ENCODE data around the gene IRS2. TPM values are rescaled to one million over a fixed set of nuclear protein-coding genes. Genes with fewer than 3 reads are reported as not detected.
A peak's percentile ranks its signal among the peaks of the same experiment; 100 is the strongest.

The IRS2 gene
- total RNA-seq, 6 experiments from 2014 or later = 8.8 to 26.0 (median 17.5) TPM

DNA sequence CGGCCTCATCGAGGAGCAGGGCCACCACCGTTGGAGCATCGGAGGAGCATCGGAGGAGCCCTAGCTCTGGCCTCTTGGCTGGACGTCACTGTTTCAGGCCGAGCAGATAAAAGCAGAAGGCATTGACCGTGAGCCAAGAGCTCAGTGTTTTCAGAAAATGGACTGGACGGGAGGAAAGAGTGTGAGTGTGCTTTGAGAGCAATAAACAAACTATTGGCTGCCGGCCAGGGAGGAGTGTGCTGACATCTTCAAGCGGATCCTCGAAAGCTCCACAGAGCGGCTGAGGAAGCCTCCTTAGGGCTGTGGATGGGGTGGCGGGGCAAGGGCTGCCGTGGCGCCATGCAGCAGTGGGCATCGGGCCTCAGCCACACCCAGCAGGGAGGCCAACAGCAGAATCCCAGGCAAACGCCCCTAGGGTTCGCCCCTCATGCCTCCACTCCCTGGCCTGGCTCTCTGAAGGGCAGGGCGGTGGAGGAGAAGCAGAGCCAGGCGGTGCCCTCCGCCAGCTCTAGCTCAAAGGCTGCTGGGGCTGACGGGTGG, 41.8 kb downstream of the IRS2 start:
- intact Hi-C loops (cut with DNase I) = no loop called here
- H3K4me1 ChIP-seq = peaks cover 0 to 3% (median 0%) of the 10 kb centered on the region in 4 donors
- TF ChIP-seq POLR2A (IDR thresholded peaks at IDR 0.05) (no peak), CTCF (IDR thresholded peaks at IDR 0.05) (no peak)
- H3K4me3 ChIP-seq = no peak overlapping the region
- ATAC-seq = peak; percentile 36 to 72 (median 45)
- no peaks in the 10 kb centered on the region for H3K27me3 ChIP-seq
- no peaks in the 10 kb centered on the region for H3K9me3 ChIP-seq
- H3K36me3 ChIP-seq = no peaks in the 10 kb centered on the region
- DNase-seq = peak in 1 of 3 donors; percentile 70
- 47% methylated on average over 3 of the region's 23 CpGs for WGBS (ENCODE audit: insufficient coverage, low coverage, low lambda C conversion rate, missing lambda C conversion rate)
- H3K27ac ChIP-seq = no peak overlapping the region

DNA sequence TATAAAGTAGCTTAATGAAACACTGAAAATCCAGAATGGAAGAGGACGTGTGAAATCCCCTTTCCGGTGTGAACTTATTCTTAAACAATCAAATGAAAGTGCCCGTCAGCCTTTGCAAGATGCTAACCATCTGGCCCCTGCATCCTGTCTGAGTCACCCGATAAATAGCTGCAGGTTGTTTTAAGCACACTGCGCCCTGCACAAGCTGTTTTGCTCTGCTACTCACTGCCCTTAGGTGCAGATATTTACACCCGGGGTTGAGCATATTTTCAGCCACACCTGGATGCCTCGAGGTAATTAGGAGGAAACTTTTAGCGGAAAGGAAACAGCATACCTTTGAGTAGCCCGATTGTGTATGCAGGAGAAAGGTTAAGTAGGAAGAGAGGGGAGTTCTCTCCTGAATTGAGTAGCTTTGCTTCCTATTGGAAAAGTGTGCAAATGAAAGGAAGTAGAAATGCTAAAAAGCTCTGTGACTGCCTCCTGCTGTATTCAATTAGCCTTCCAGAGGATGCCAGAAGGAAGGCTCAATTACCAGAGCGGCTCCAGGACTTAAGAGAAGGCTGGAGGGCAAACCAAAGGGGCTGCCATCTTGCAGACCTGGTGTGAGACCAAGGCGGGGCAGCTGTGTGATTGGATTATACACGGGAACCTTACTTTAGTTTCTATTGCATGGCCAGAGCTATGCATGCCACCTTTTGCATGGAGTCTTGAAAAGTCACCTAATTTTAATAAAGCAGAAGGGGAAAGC, 42.5 kb downstream of the IRS2 start:
- Histone ChIP-seq H3K27ac (no peak overlapping the region), H3K36me3 (no peaks in the 10 kb centered on the region), H3K4me3 (no peak overlapping the region), H3K9me3 (no peaks in the 10 kb centered on the region), H3K27me3 (no peaks in the 10 kb centered on the region), H3K4me1 (peaks cover 0 to 3% (median 0%) of the 10 kb centered on the region in 4 donors)
- ATAC-seq (no peak), DNase-seq (no peak)
- WGBS (ENCODE audit: insufficient coverage, low coverage, low lambda C conversion rate, missing lambda C conversion rate) = 58% methylated on average over 10 of the region's 12 CpGs
- TF ChIP-seq POLR2A (IDR thresholded peaks at IDR 0.05) = no peak
- no peak for TF ChIP-seq CTCF (IDR thresholded peaks at IDR 0.05)
- intact Hi-C loops (cut with DNase I) = no loop called here

DNA sequence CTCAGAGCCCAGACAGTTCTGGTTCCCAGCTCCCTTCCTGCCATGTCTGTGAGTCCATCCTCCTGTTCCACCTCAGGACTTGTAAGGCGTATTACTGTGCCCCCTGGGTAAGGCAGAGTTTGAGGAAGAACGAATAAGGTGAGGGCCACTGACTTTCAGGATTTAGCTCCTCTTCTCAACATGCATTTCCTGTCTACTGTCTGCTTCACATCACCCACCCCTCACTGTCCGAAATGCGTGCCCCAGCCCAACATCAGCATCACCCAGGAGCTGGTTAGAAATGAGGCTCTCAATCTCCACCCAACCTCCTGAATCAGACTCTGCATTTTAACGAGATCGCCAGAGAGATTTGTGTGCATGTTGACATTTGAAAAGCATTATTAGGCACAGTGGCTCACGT, 44.4 kb downstream of the IRS2 start:
- TF ChIP-seq CTCF (IDR thresholded peaks at IDR 0.05) (no peak), POLR2A (IDR thresholded peaks at IDR 0.05) (no peak)

DNA sequence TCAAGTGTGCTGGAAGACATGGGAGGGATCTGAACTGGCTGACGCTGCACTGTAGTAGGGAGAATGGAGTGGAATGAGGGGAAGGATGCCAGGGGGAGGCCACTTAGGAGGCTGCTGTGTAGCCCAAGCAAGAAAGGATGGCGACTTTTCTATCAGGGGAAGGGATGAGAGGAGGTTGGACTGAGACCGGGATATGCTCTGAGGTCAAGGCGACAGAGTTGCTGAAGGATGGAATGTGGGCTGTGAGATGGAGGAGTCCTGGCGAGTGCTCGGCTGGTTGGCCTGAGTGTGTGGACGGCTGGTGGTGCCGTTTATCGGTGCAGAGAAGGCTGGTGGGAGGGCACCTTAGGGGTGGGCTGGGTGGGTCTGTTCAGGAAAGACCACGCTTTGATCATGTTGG, 45.7 kb downstream of the IRS2 start:
- 85% methylated on average over 5 of the region's 10 CpGs for WGBS (ENCODE audit: insufficient coverage, low coverage, low lambda C conversion rate, missing lambda C conversion rate)

More for the DNA sequence above, 44.4 kb downstream of the IRS2 start:
- Histone ChIP-seq H3K9me3 (no peaks in the 10 kb centered on the region), H3K27ac (no peak overlapping the region), H3K4me3 (no peak overlapping the region), H3K4me1 (peaks cover 0 to 3% (median 0%) of the 10 kb centered on the region in 4 donors), H3K36me3 (no peaks in the 10 kb centered on the region), H3K27me3 (no peaks in the 10 kb centered on the region)
- ATAC-seq (no peak), DNase-seq (no peak)
- 65% methylated on average over 4 of the region's 7 CpGs for WGBS (ENCODE audit: insufficient coverage, low coverage, low lambda C conversion rate, missing lambda C conversion rate)
- intact Hi-C loops (cut with DNase I) = no loop called here

More for the DNA sequence above, 45.7 kb downstream of the IRS2 start:
- Histone ChIP-seq H3K36me3 (no peaks in the 10 kb centered on the region), H3K4me3 (no peak overlapping the region), H3K27ac (no peak overlapping the region), H3K9me3 (no peaks in the 10 kb centered on the region), H3K4me1 (peaks cover 0 to 3% (median 0%) of the 10 kb centered on the region in 4 donors), H3K27me3 (no peaks in the 10 kb centered on the region)
- DNase-seq (no peak), ATAC-seq (no peak)
- intact Hi-C loops (cut with DNase I) = no loop called here
- TF ChIP-seq POLR2A (IDR thresholded peaks at IDR 0.05) (no peak), CTCF (IDR thresholded peaks at IDR 0.05) (no peak)
